ENCODE data around the gene SPPL2C.

SPPL2C gene

DNA sequence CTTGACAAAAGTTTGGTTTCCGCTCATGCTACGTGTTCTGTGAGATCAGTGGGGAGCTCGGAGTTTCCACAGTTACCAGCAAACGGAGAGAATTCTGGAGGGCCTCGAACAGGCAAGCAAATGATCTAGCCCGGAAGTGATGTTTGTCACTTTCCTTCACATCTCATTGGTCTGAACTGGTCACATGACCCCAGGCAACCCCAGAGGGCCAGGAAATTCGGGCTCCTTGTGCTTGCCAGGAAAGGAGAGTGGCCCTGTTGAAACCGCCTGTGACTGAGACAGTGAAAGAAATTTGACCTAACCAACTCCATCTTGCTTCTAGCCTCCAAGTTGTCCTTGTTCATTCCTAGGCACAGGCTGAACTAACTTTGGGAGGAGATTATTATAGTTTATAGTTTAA, 23.0 kb downstream of the SPPL2C start:
- peak in 30 of 42 donors; percentile 11 to 83 (median 50) for DNase-seq
- intact Hi-C loops (cut with DNase I) = no loop called here

DNA sequence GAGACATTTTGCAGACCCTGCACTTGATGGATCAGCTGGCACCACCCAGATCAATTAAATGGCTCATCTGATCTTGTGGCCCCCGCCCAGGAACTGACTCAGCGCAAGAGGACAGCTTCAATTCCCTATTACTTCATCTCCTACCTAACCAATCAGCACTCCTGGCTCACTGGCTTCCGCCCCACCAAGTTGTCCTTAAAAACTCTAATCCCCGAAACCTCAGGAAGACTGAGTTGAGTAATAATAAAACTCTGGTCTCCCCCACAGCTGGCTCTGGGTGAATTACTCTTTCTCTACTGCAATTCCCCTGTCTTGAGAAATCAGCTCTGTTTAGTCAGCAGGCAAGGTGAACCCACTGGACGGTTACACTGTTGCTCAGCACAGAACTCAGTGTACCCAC, 23.6 kb downstream of the SPPL2C start:
- intact Hi-C loops (cut with DNase I) = no loop called here
- DNase-seq = no peak

DNA sequence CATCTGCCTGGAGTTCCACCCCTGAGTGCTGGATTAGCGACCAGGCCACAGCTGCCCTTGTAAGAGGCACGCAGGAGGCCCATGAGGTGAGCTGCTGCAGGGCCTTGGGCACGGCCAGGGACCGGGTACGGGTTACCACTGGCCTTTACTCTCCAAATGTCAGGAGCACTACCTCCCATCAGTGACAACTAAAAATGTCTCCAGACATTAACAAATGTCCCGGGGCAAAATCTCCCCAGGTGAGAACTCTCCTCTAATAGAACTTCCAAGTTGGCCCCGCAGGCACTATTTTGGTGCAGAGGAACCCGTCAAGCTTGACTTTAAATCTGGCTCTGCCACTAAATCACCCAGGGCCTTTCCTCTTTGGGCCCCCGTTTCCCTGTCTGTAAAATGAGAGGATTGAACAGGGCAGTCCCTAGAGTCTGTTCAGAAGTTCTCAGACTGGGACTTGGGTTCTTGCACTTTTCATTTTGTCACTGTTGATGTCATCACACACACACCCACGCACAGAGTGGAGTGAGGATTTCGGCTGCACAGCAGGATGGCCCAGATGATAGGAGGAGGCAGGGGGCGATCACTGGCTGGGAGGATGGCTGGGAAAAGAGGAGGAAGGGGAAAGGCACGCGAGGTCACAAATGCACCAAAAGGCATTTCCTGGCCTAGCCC, 25.1 kb downstream of the SPPL2C start:
- intact Hi-C loops (cut with DNase I) = no loop called here
- peak in 6 of 42 donors; percentile 28 to 61 (median 41) for DNase-seq

DNA sequence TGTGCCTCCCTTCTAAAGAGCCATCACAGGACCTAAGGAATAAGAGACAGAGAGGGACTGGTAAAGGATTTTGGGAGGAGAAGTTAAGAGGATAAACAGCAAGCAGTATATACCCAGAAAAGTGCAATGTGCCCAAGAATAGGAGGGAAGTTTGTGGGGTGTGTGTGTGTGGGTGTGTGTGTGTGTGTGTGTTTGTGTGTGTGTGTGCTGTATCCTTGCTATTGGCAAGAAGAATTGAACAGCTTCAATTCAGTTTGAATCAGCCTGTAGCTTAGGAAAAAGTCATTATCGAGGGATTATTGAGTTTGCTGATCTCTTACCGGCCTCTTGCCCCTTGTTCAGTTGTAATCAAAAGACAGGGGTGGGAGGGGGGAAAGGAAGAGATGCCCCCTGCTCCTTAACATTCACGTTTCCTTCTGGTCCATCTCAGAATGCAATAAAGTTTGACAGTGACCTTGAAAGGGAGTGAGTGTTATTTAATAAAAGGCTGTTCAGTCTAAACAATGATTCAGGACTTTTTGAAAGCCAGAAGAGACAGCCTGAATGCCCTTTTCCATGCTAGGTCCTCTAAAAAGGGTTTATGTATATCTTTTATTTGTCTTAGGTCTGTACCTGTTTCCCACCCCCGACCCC, 25.8 kb downstream of the SPPL2C start:
- DNase-seq = no peak
- intact Hi-C loops (cut with DNase I) = no loop called here

DNA sequence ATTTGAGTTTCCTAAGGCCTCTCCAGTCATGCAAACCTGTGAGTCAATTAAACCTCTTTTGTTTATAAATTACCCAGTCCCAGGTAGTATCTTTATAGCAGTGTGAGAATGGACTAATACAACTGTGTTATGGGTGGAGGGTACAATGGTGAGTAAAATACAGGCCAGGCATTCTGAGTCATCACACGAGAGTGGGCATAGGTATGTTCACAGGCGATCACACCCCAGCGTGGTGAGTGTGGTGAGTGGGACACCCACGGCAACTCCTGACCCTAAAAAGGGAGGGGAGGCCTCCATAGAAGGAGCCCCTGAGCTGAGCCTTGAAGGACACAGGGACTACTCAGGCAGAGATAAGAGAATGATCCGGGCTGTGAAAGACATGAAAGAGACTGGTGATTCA, 27.0 kb downstream of the SPPL2C start:
- intact Hi-C loops (cut with DNase I) = no loop called here
- no peak for DNase-seq

DNA sequence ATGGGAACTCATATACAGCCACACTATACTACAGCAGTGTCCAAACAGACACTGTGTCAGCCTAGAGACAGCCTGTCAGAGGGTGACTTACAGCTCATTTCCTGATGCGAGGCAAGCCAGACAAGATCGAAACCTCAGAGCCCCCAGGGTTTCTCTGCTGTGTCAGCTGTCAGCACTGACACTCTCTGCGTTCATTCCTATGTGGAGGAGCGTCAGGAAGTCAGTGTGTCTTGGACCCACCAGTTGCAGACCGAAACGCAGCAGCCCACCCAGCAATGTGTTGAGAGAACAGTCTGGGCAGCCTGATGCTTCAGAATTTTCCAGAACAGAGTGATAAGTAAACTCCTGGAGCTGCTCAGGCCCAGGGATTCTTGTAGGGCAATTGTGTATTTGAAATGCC, 29.0 kb downstream of the SPPL2C start:
- intact Hi-C loops (cut with DNase I) = no loop called here
- no peak for DNase-seq

DNA sequence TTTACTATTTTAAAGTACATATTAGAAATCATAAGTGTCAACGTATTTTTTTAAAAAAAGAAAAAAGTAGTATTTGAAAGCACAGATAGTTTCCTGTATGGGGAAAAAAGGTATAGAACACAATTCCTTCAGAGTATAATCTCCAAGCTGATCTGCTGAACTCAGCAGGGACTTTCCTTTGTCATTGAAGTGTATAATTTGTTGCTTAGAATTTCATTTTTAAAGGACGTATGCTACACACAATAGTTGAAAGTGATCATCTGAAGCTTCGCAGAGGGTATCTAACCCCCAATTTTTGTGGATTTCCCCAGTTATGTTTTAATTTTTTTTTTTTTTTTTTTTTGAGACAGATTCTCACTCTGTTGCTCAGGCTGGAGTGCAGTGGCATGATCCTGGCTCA, 29.5 kb downstream of the SPPL2C start:
- intact Hi-C loops (cut with DNase I) = no loop called here
- no peak for DNase-seq

DNA sequence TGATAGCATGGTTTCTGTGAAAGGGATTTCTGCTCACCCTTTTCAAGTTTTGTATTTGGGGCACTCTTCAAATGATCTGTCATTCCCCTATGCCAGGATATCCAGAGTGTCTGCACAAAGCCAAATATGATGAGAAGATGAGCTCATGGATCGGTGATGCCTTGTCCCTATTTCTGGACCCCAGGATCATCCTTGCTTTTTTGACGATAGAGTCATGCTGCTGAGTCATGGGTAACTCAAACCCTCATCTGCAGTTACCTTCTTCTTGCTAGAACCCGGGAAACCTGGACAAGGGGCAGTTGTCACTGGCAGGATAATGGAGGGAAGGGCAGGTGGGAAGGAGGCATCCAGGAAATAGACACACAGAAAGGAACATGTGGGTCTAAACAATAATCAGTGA, 31.9 kb downstream of the SPPL2C start:
- DNase-seq = no peak
- intact Hi-C loops (cut with DNase I) = no loop called here

DNA sequence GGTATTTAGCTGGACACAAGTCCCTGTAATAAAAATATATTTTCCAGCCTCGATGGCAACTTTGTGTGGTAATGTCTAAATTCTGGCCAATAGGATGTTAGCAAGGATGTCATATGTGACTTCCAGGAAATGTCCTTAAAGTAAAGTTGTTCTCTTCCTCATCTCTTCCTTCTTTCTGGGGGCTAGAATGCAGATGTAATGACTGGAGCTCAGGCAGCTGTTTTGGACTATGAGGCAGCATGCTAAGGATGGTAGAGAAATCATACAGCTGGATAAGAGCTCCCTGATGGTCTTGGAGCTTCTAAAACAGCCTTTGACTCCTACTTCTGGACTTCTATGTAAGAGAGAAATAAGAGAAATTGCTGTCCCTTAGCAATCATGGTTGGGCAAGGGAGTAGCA, 32.8 kb downstream of the SPPL2C start:
- intact Hi-C loops (cut with DNase I) = no loop called here
- no peak for DNase-seq

DNA sequence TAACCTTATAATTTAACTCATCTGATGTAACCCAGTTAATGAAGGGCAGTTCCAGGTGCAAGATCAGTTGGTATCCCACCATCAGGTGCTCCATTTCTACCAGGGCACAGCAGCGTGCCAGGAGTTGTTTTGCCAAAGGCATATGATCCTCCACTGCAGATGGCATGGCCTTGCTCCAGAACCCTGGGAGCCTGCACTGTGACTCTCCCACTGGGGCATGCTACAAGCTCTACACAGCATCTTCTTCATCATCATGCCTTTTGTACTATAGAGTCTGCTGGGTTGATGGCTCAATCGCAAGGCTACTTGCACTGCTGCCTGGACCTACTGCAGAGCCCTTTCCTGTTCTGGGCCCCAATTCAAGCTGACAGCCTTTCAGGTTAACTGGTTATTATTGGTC, 38.4 kb downstream of the SPPL2C start:
- DNase-seq = no peak
- intact Hi-C loops (cut with DNase I) = no loop called here

DNA sequence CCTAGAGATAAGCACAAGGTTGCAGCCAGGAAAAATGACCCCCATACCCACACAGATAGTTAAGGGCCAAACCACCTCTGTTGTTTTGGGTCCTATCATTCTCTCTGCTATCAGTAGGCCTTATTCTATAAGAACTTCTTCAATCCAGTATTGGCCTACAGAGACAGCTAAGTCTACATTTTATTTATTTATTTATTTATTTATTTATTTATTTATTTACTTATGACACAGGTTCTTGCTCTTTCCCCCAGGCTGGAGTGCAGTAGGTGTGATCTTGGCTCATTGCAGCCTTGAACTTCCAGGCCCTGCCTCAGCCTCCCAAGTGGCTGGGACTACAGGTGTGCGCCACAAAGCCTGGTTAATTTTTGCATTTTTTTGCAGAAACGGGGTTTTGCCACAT, 42.2 kb downstream of the SPPL2C start:
- no peak for DNase-seq
- intact Hi-C loops (cut with DNase I) = no loop called here

DNA sequence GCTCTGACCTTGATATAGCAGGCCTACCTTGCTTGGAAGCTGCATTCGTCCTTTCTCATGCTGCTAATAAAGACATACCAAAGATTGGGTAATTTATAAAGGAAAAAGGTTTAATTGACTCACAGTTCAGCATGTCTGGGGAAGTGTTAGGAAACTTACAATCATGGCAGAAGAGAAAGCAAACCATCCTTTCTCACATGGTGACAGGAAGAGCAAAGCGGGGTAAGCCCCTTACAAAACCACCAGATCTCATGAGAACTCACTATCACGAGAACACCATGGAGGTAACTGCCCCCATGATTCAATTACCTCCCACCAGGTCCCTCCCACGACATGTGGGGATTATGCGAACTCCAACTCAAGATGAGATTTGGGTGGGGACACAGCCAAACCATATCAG, 43.7 kb downstream of the SPPL2C start:
- intact Hi-C loops (cut with DNase I) = no loop called here
- no peak for DNase-seq

DNA sequence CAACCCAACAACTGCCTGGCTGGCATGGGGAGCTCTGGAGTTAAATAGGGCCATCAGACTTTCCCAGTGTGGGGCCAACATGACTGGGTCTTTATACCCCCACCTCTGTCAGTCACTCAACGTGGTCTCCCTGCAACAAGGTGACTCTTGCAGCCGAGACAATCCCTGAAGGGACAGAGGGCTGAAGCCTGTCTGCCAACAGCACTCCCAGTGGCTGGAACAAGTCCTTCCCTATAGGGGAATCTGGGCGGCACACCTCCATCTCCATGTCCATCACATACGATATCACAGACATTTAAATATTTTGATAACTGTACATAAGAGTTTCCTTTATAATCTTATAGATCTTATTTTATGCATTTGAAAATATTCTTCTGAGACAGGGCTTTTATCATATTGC, 44.9 kb downstream of the SPPL2C start:
- DNase-seq = no peak
- intact Hi-C loops (cut with DNase I) = no loop called here

DNA sequence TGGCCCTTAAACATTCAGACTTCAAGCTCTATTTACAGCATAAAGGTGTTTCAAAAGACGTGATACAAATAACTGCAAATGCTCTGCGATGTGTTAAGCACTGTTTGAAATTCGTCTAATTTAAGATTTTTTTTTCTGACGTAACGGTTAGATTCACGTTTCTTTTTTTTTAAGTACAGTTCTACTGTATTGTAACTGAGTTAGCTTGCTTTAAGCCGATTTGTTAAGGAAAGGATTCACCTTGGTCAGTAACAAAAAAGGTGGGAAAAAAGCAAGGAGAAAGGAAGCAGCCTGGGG, 49.0 kb downstream of the SPPL2C start:
- intact Hi-C loops (cut with DNase I) = loop anchor here (2.0 to 5.0 kb wide), 2 partner anchors 41 to 55 kb away; no protein-coding TSS in a partner anchor
- no peak for DNase-seq

DNA sequence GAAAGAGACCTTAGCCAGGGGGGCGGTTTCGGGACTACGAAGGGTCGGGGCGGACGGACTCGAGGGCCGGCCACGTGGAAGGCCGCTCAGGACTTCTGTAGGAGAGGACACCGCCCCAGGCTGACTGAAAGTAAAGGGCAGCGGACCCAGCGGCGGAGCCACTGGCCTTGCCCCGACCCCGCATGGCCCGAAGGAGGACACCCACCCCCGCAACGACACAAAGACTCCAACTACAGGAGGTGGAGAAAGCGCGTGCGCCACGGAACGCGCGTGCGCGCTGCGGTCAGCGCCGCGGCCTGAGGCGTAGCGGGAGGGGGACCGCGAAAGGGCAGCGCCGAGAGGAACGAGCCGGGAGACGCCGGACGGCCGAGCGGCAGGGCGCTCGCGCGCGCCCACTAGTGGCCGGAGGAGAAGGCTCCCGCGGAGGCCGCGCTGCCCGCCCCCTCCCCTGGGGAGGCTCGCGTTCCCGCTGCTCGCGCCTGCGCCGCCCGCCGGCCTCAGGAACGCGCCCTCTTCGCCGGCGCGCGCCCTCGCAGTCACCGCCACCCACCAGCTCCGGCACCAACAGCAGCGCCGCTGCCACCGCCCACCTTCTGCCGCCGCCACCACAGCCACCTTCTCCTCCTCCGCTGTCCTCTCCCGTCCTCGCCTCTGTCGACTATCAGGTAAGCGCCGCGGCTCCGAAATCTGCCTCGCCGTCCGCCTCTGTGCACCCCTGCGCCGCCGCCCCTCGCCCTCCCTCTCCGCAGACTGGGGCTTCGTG, 49.5 kb downstream of the SPPL2C start, which contains the start of gene MAPT:
MAPT (plus strand) TSS at position 533 of the 763 bp plus-strand sequence. CDS start 67,784 bp downstream, outside the sequence.
- intact Hi-C loops (cut with DNase I) = loop anchor here (2.0 to 5.0 kb wide), 2 partner anchors 42 to 55 kb away; no protein-coding TSS in a partner anchor
- peak; percentile 80 to 98 (median 94) for DNase-seq

DNA sequence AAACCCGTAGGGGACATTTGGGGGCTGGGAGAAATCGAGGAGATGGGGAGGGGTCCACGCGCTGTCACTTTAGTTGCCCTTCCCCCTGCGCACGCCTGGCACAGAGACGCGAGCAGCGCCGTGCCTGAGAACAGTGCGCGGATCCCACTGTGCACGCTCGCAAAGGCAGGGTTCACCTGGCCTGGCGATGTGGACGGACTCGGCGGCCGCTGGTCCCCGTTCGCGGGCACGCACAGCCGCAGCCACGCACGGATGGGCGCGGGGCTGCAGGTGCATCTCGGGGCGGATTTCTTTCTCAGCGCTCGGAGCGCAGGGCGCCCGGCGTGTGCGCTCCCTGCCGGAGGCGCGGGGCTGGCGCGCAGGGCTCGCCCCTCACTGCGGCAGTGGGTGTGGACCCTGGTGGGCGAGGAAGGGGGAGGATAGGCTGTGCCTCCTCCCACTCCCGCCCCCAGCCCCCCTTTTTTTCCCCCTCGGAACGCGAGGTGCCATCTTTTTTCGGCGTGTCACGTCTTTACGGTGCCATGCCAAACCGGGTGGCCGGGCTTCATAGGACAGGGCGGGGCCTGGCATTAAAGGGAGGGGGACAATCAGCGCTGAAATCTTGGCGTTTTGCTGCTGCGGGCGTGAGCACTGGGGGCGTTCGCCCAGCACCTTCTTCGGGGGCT, 50.8 kb downstream of the SPPL2C start:
- intact Hi-C loops (cut with DNase I) = loop anchor here (2.0 kb wide), 1 partner anchor 53 kb away; no protein-coding TSS in a partner anchor
- DNase-seq = peak; percentile 32 to 84 (median 69)

DNA sequence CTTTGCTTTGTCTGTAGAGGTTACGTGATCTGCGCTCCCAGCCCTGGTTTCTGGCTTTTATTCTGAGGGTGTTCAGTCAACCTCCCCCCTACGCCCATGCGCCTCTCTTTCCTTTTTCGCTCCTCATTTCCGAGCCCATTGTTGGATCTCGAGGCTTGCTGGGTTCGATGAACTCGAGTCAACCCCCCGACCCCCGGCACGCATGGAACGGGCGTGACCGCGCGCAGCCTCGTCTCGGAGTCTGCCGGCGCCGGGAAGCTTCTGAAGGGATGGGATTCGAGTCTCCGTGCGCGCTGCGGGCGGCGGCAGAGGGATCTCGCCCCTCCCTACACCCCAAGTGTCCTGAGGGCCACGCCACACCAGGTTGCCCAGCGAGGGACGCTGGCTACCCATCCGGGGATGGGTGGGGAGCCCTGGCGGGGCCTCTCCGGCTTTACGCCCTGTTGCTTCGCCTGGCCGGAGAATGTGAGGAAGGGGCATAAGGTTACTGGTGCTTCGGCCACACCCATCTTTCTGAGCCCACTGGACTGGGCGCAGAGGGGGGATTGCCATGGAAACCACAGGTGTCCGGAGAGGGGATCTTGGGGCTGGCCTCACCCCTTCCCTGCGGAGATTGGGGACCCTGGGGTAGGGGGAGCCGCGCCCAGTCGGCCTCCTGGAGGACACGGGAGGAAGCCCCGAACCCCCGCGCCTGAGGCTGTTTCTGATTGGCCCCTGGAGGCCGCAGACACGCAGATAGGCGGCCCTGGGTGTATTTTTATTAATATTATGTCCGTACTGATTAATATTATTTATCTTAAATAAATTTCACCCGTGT, 51.5 kb downstream of the SPPL2C start:
- DNase-seq = peak in 41 of 42 donors; percentile 31 to 80 (median 59)
- intact Hi-C loops (cut with DNase I) = loop anchor here (2.0 kb wide), 1 partner anchor 53 kb away; no protein-coding TSS in a partner anchor
